Skeletal muscle cell (primary cell): ENCODE measurements around the gene ERO1B.

Source experiments
- DNase-seq: peaks from one replicate; pipeline ENCODE4 v3.0.0-alpha.2; 2010; ENCODE audit warnings: low read depth
- H3K4me3 ChIP-seq: 2 replicates; pipeline ENCODE4 v1.5.1; 2011; ENCODE audit warnings: low read depth, mild to moderate bottlenecking, control low read depth, low read length, moderate library complexity

ERO1B gene

GRCh38 chr1:236258114-236258622, 23.6 kb downstream of the ERO1B start:
- DNase-seq: no peak

DNA sequence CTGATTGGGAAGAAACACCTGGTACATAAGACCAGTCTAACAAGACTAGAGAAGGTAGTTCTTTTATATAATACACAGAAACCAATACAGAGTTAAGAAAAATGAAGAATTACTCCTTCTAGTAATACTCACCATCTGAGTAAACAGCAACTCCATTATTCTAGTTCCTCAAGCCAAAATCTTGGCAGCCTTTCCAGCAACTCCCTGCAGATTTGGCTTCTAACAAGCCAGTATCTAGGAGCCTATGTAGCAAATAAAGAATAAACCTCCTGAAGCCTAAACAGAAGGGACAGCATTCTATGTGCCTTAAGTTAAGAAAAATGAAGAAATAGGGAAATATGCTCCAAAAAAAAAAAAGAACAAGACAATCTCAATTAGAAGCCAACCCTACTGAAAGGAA, 24.5 kb downstream of the ERO1B start:
- DNase-seq: no peak
- H3K4me3 ChIP-seq: no peak overlapping the region

More at GRCh38 chr1:236258114-236258622, 23.6 kb downstream of the ERO1B start:
- no peak overlapping the region for H3K4me3 ChIP-seq

GRCh38 chr1:236253918-236254637, 27.7 kb downstream of the ERO1B start:
- no peak for DNase-seq

DNA sequence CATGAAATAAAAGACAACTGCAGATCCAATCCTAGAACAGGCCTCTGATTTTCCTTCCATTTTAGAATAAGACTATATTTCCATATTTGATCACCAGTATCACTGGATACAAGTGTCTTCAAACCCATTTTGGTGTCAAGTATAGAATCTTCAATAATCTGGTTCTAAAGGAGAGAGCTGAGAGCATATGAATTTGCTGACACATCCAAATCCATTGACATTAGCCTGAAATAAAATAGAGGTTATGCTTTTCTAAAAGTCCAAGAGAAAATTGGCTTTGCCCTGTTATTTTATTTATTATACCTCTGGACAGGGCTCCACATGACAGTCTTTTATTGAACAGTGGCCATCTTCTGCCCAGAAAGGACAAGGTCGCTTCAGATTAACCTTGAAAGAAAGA, 28.6 kb downstream of the ERO1B start:
- H3K4me3 ChIP-seq: no peak overlapping the region
- DNase-seq: no peak

More at GRCh38 chr1:236253918-236254637, 27.7 kb downstream of the ERO1B start:
- H3K4me3 ChIP-seq: no peak overlapping the region

DNA sequence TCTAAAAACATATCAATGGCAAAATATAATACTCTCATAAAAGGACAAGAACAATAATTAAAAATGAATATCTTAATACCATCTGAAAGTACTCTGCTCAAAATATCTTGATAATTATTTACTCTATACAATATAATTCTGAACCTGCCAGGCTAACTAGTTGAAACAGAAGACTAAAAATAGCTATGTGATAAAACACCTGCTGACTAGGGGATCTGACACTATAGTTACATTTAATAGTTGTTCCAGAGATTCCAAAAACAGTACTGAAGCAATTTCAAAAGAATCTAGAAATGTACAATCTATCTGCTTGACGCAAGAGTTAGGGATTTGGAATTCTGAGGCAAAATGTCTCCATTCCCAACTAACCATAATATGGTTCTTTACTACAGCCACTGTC, 30.2 kb downstream of the ERO1B start:
- no peak overlapping the region for H3K4me3 ChIP-seq

GRCh38 chr1:236247286-236247685, 34.5 kb downstream of the ERO1B start:
- no peak for DNase-seq
- H3K4me3 ChIP-seq: no peak overlapping the region

More for the DNA sequence above, 30.2 kb downstream of the ERO1B start:
- no peak for DNase-seq

- no peak overlapping the region for H3K4me3 ChIP-seq
- no peak for DNase-seq
Observed at GRCh38 chr1:236242568-236242967, 39.2 kb downstream of the ERO1B start.

DNA sequence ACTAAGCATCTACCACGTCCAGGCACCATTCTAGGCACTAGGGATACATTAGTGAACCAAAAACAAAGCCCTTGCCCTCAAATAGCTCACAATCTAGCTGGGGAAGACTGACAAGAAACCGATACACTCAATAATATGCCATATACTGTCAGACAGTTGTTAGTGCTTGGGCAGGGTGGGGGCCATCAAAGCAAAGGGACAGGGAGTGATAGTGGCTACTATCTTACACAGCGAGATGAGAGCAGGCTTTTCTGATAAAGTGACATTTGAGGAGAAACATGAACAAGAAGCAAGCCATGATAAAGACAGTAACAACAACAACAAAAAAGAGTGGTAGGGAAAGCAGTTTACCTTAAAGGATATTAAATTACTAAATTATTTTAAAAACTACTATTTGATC, 41.1 kb downstream of the ERO1B start:
- no peak overlapping the region for H3K4me3 ChIP-seq
- DNase-seq: no peak

- DNase-seq: no peak
- H3K4me3 ChIP-seq: no peak overlapping the region
Observed at GRCh38 chr1:236239092-236239585, 42.6 kb downstream of the ERO1B start.

GRCh38 chr1:236235116-236235515, 46.6 kb downstream of the ERO1B start:
- no peak for DNase-seq

GRCh38 chr1:236228411-236228810, 53.3 kb downstream of the ERO1B start:
- DNase-seq: no peak
- no peak overlapping the region for H3K4me3 ChIP-seq

More at GRCh38 chr1:236235116-236235515, 46.6 kb downstream of the ERO1B start:
- H3K4me3 ChIP-seq: no peak overlapping the region

- no peak overlapping the region for H3K4me3 ChIP-seq
- DNase-seq: no peak
Observed at GRCh38 chr1:236222632-236223031, 59.1 kb downstream of the ERO1B start.

GRCh38 chr1:236220473-236220872, 61.3 kb downstream of the ERO1B start:
- DNase-seq: no peak
- H3K4me3 ChIP-seq: no peak overlapping the region

DNA sequence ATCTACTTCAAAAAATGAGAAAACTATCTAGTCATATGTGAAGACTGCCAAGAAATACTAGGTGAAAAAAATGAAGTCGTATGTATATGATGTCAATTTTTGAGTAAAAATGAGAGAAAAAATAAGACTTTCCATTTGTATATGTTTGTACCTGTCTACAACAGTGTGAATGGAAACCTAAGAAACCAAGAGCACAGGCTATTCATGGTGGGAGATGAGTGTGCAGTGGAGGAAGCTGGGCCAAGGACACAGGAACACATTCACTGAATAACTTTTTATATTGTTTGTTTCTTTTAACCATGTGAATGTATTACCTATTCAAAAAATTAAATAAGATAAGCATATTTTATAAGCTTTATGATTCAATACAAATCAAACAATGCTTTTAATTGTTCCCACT, 67.0 kb downstream of the ERO1B start:
- DNase-seq: no peak
- H3K4me3 ChIP-seq: no peak overlapping the region

- no peak for DNase-seq
Observed at GRCh38 chr1:236213534-236213933, 68.2 kb downstream of the ERO1B start.

DNA sequence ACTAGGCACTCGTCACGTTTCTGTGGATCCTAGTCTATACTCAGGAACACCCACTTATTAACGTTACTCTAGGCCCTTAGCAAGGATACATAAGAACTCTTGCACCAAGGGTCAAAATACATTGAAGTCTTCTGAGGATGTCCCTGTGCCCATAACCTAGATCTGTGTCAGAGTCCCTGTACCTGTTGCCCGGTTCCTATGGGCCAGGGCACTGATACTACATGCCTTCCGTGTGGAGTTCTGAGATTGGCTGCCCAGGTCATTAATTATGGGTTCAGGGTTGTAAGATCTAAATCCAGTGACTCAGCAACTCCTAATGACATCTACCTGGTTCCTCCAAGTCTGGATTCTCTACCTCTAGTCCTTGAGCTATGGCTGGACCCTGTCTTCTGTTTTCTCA, 69.9 kb downstream of the ERO1B start:
- no peak for DNase-seq
- no peak overlapping the region for H3K4me3 ChIP-seq

More at GRCh38 chr1:236213534-236213933, 68.2 kb downstream of the ERO1B start:
- H3K4me3 ChIP-seq: no peak overlapping the region

GRCh38 chr1:236209713-236210112, 72.0 kb downstream of the ERO1B start:
- no peak for DNase-seq
- H3K4me3 ChIP-seq: no peak overlapping the region

GRCh38 chr1:236209185-236209584, 72.6 kb downstream of the ERO1B start:
- H3K4me3 ChIP-seq: no peak overlapping the region
- DNase-seq: no peak

- no peak for DNase-seq
- no peak overlapping the region for H3K4me3 ChIP-seq
Observed at GRCh38 chr1:236207569-236207968, 74.2 kb downstream of the ERO1B start.

DNA sequence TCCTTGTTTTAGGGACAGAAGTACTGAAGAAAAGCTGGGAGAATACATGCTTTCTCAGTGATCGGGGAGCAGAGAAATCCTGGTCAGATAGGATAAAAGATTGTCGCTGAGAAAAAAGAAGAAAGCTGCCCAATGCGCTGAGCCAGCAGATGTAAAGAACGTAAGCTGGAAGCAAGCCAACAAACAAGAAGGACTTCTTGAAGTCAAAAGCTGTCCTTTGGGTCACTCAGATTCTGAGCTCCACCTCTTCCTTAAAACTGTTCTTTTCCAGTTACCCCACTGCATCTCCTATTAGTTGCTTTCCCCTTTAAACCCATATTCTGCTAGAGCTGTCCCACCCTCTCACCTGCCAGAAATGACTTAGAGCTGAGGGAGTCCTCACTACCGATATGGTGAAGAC, 74.6 kb downstream of the ERO1B start:
- DNase-seq: no peak
- no peak overlapping the region for H3K4me3 ChIP-seq

DNA sequence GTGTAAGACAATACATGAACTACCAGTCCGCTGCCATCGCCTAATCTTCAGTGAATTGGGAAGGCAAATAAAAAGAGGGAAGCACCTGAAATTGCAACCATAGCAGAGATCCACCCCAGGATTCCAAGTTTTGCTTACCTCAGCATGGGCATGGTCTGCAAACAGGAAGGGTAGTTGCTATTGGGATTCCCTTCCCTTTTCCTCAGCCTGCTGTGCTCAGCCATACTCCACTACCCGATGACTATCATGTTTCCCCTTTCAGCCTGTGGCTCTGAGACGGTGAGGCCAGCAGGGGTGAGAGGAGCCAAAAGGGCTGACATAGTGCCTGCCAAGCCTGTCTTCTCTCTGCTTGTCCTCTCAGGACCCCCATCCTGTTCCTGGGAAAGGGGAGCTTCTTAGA, 75.2 kb downstream of the ERO1B start:
- no peak overlapping the region for H3K4me3 ChIP-seq
- no peak for DNase-seq
